ENCODE data around the gene GBF1.

DNA sequence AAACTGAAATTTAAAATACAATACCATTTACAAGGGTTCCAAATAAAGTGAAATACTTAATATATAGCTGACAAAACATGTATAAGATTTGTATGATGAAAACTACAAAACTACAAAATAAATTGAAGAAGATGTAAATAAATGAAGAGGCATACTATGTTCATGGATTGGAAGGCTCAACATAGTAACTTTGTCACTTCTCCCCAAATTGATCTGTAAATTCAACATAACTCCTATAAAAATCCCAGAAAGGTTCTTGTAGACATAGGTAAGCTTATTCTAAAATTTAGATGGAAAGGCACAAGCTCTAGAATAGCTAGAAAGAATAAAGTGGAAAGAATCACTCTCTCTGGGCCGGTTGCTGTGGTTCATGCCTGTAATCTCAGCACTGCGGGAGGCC lies 126.0 kb downstream of the GBF1 start:
- TF ChIP-seq POLR2A (IDR thresholded peaks at IDR 0.05) (no peak), POLR2AphosphoS5 (IDR thresholded peaks at IDR 0.05) (no peak), EP300 (IDR thresholded peaks at IDR 0.05) (no peak)

All from stomach (tissue), 4 donors.